HG02938 (cell line): Measurements from ENCODE around the gene ANKRD12.

Experiments used
- ATAC-seq: cut with Tn5 transposase; IDR thresholded peaks from one replicate; pipeline ENCODE4 v1.9.1; 2021; ENCODE audit warnings: mild to moderate bottlenecking, moderate library complexity; ENCODE audit not compliant: unreplicated experiment

The ANKRD12 gene

DNA sequence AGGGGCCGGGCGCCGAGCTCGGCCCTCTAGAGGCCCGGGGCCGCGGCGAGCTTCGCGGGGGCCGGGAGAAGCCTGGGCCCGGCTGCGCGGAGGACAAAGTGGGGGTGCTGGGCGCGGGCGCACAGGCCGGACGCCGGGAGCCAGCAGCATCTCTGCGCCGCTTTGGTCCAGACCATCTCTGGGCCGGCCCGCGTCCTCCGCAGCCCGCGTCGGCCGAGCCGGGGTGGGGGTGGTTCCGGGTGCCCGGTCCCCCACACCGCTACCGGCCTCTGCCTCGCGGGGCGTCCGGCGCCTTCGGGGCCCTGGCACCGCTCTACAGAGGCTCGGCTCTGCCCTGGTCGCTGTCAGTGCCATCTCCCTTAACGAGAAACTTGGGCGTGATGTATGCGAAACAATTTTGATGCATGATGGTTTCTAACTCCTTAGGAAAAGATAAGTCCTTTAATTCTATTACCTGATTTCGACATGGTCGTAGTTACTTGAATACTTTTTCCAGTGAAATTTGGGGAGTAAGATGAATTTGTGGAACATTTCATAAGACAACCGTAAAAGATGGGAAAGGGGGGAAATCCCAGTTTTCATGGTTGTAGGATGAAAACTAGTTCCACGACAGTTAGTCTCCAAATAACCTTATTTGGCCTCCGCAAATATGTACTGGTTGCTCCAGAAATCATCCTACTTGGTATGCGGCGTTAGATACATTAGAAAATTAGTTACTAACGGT is 198.6 kb downstream of the ANKRD12 start:
- peak; percentile 43 for ATAC-seq
